NCI-H82 (cell line): Measurements from ENCODE around the gene AAGAB.
"Not testable (repeated sequence)": the region's sequence is repeated elsewhere in the genome, so short reads cannot be mapped to it uniquely, and the experiment has no call there.

ENCODE experiments used
- DNase-seq: peaks from one replicate; lab custom pipeline; 2025; lab: John Stamatoyannopoulos, UW

Gene AAGAB, protein sequence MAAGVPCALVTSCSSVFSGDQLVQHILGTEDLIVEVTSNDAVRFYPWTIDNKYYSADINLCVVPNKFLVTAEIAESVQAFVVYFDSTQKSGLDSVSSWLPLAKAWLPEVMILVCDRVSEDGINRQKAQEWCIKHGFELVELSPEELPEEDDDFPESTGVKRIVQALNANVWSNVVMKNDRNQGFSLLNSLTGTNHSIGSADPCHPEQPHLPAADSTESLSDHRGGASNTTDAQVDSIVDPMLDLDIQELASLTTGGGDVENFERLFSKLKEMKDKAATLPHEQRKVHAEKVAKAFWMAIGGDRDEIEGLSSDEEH

GRCh38 chr15:67254238-67255175, at the start of gene AAGAB, which contains the start of gene IQCH:
TSS of gene AAGAB (minus strand) at chr15:67254661. CDS start at chr15:67254631, 30 bp downstream.
TSS of gene IQCH (plus strand) at chr15:67254786. CDS start at chr15:67254897, 111 bp downstream.
- DNase-seq = peak; percentile 96

- peak; percentile 53 for DNase-seq
Measured at GRCh38 chr15:67303490-67304363, 49.3 kb upstream of the AAGAB start.

DNA sequence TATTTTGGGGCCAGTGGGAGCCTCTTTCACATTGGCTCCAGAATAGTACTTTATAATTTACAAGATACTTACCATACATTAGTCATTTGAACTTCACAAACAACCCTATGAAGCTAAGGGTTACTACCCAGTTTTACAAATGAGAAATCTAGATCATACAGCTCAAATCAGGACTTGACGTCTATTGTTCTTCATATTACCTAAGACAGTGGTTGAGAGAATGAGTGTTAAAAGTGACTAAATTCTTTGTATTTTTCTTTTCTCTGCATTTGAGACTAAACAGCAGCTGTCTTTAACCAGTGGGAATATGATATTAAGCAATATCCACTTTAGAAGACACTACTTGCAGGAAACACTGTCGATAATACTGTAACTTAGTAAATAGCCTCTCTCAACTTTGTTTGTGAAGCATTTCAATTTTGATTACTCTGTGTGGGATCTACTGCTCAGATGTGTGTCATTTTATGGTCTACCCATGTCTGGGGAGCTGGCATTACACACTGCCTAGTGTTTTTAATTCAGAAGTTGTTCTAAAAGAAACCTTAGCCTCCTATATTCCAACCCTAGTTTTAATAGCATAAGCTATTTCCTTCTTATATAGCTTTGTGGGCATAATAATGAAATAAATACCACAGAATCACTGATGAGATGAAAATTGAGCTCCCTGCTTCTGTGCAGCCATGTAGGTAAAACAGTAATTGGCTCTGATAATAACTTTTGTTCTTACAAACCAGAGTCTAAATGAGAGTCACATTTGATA, 46.0 kb upstream of the AAGAB start:
- no peak for DNase-seq

DNA sequence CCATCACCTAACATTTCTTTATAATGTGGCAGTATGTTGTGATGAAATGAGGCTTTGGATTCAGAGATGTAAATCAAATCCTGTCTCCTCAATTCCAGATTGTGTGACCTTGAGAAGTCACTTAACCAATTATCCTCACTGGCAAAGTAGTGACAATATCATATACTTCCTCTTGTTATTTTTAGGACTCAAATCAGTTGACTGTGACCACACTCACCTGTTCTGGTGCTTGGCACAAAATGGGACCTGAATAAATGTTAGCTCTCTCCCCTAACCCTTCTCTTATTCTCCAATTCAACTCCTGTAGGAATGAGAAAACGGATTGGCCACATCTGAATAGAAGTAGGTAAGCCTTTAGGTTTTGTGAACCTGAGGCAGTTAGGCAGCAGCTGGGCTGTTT, 42.2 kb upstream of the AAGAB start:
- DNase-seq = no peak

DNA sequence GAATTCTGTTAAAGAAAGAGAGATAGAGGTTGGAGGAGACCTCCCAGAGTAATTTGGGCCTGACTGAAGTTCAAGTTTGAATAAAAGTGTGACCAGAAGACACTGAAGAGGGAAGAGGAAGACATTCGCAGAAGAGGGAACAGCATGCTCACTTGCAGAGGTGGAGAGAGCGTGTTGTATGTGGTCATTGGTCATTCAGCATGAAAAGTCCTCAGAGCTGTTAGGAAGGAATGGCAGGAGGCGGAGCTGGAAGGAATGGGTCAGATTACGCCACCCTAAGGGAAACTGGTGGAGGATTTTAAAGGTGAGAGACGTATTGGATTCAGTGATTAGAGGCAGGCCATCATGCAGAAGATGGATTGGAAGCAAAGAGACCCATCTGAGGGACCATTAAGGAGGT, 41.7 kb upstream of the AAGAB start:
- no peak for DNase-seq

DNA sequence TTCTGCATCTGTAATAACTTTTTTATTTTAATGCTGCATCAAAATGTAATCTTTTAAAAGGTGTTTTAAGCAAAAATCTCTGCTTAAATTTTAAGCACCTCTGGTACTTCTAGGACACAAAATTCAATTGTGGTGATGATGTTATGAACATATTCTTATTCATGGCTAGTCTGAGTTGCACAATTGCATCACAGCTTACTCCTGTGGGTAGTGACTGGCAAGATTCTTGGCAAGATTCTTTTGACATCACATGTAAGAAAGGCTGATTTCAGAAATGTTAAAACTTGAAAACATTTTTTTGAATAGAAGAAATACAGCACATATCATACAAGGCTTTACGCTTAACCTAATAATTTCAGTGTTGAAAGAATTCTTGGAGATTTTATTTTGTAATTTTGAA, 35.9 kb upstream of the AAGAB start:
- no peak for DNase-seq

- not testable (repeated sequence) for DNase-seq
Measured at GRCh38 chr15:67286400-67286799, 31.9 kb upstream of the AAGAB start.

DNA sequence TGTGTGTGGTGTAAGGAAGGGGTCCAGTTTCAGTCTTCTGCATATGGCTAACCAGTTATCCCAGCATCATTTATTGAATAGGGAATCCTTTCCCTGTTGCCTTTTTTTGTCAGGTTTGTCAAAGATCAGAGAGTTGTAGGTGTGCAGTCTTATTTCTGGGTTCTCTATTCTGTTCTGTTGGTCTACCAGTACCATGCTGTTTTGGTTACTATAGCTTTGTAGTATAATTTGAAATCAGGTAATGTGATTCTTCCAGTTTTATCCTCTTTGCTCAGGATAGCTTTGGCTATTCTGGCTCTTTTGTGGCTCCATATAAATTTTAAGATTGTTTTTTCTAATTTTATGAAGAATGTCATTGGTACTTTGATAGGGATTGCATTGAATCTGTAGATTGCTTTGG, 31.2 kb upstream of the AAGAB start:
- not testable (repeated sequence) for DNase-seq

DNA sequence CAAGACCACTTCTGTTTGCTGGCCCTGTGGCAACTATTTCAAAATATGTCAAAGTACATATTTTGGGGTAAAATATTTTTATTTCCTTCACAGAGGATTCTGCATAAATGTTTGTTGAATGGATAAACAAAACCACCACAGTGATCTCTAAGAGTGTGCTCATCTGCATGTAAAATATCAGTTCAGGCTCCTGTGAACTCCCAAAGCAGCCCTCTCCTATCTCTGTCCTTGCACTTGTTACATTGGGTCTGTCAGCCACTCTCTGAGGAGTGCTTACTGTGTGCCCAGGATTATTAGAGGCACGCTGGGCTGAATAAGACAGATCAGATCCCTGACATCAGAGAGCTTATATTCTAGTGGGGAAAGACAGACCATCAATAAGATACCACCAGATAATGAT, 27.3 kb upstream of the AAGAB start:
- DNase-seq = no peak

DNA sequence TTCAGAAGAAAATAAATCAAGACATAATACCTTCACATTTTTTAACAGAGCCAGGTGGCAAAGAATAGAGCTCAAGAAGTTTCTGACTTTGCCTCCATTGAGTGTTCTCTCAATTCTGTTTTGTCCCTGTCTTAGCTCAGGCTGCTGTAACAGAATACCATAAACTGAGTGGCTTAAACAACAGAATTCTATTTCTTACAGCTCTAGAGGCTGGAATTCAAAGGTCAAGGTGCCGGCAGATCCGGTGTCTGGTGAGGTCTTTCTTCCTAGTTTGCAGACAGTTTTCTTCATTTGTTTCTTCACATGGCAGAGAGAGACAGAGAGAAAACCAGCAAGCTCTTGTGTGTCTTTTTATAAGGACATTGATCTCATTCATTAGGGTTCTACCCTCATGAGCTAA, 25.8 kb upstream of the AAGAB start:
- DNase-seq = no peak

DNA sequence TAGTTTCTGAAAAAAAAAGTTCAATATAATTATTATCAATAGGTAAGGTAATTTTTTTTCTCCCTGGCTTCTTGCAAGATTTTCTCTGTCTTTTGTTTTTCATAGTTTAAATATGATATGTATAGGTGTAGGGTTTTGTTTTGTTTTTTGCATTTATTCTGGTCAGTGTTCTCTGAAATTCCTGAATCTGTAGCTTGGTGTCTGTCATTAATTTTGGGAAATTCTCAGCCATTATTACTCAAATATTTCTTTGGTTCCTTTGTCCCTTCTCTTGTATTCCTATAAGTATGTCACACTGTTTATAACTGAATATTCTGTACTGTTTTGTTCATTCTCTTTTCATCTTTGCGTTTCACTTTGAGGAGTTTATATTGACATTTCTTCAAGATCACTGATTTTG, 22.2 kb upstream of the AAGAB start:
- no peak for DNase-seq

GRCh38 chr15:67274236-67274635, 19.8 kb upstream of the AAGAB start:
- no peak for DNase-seq

GRCh38 chr15:67267951-67268941, 13.8 kb upstream of the AAGAB start:
- DNase-seq = no peak

DNA sequence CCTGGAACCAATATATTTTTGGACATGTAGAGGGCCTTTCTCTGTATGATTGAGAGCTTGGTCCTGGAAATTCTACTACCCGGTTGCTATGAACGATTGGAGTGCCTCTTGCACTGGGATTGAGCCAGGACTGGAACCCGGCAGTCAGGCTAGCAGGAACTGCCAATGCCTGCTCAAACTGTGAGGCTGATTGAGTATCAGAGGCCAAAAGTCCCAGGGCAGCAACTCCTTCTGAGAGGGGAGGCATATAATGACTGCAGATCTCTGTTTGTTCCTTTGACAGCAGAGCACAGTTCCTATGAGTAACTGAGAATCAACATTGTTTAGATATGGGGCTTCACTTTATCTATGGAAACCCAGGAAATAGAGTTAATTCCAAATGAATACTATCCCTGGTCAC, 13.0 kb upstream of the AAGAB start:
- no peak for DNase-seq

DNA sequence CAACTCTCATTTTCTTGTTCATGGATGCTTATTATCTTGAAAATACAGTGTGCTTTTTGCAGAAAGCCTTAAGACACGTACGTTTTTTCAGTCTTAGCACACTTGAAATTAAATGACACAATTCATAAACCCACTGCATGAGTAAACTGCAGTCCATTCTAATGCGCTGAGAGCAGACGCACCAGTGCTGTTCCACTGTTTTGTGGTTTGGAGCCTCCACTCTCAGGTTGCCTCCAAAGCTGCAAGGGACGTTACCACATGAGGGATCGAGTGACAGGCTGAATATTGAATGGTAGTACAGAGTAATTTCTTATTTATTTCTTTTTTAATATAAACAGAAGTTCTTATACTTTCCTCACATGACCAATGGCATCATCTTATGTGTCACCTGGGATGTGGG, 12.4 kb upstream of the AAGAB start:
- DNase-seq = no peak

- DNase-seq = no peak
Measured at GRCh38 chr15:67259806-67260205, 5.3 kb upstream of the AAGAB start.

- DNase-seq = no peak
Measured at GRCh38 chr15:67259379-67259778, 4.9 kb upstream of the AAGAB start.

- DNase-seq = not testable (repeated sequence)
Measured at GRCh38 chr15:67258412-67258811, 4.0 kb upstream of the AAGAB start.

GRCh38 chr15:67256051-67256450, 1.6 kb upstream of the AAGAB start:
- no peak for DNase-seq
